Measurements from ENCODE around the gene WDFY4.
A peak's percentile ranks its signal among the peaks of the same experiment; 100 is the strongest.

The WDFY4 gene

GRCh38 chr10:49009199-49009979 is 324.7 kb downstream of the WDFY4 start:
- Histone ChIP-seq H3K27ac (peak overlapping the region; percentile 74), H3K4me1 (peaks cover 70% of the 10 kb centered on the region), H3K79me2 (no peaks in the 10 kb centered on the region), H3K4me3 (ENCODE audit: low read depth, low read length) (no peak overlapping the region), H3K27me3 (ENCODE audit: control insufficient read depth, insufficient read depth, low read length) (no peaks in the 10 kb centered on the region), H2AFZ (peak overlapping the region; percentile 59), H3K9me3 (ENCODE audit: control insufficient read depth, low read length) (no peaks in the 10 kb centered on the region), H3K4me2 (ENCODE audit: low read length) (no peak overlapping the region), H3K36me3 (ENCODE audit: control insufficient read depth, insufficient read depth, low read length) (no peaks in the 10 kb centered on the region), H3K9ac (no peak overlapping the region)
- TF ChIP-seq, protein P1, sequence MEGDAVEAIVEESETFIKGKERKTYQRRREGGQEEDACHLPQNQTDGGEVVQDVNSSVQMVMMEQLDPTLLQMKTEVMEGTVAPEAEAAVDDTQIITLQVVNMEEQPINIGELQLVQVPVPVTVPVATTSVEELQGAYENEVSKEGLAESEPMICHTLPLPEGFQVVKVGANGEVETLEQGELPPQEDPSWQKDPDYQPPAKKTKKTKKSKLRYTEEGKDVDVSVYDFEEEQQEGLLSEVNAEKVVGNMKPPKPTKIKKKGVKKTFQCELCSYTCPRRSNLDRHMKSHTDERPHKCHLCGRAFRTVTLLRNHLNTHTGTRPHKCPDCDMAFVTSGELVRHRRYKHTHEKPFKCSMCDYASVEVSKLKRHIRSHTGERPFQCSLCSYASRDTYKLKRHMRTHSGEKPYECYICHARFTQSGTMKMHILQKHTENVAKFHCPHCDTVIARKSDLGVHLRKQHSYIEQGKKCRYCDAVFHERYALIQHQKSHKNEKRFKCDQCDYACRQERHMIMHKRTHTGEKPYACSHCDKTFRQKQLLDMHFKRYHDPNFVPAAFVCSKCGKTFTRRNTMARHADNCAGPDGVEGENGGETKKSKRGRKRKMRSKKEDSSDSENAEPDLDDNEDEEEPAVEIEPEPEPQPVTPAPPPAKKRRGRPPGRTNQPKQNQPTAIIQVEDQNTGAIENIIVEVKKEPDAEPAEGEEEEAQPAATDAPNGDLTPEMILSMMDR (IDR thresholded peaks at IDR 0.05) = no peak

GRCh38 chr10:49010295-49010694 is 325.6 kb downstream of the WDFY4 start:
- Histone ChIP-seq H3K79me2 (no peaks in the 10 kb centered on the region), H3K4me1 (peaks cover 67% of the 10 kb centered on the region), H3K36me3 (ENCODE audit: control insufficient read depth, insufficient read depth, low read length) (no peaks in the 10 kb centered on the region), H3K27ac (peak overlapping the region; percentile 74), H3K4me3 (ENCODE audit: low read depth, low read length) (no peak overlapping the region), H3K9me3 (ENCODE audit: control insufficient read depth, low read length) (no peaks in the 10 kb centered on the region), H3K9ac (no peak overlapping the region), H3K27me3 (ENCODE audit: control insufficient read depth, insufficient read depth, low read length) (no peaks in the 10 kb centered on the region), H3K4me2 (ENCODE audit: low read length) (no peak overlapping the region), H2AFZ (peak overlapping the region; percentile 8)
- TF ChIP-seq, protein P1 (IDR thresholded peaks at IDR 0.05) = no peak

DNA sequence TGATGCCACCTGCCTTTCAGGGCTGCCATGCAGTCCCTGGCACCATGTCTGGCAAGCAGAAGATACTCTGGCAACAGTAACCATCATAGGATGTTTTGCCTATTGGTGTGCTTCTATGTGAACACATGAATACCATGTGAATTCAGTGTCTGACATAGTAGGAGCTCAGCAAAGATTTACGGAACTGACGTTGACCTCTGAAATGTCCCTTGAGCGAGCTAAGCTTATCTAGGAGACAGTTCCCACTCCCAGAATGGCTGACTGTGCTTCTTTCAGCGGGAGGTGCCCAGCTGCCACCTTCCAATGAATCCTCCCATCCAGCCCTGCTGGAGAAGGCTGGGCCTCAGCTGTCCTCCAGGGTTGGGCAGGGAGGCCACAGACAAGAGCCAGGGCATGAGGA is 326.2 kb downstream of the WDFY4 start:
- TF ChIP-seq, protein P1 (IDR thresholded peaks at IDR 0.05) = no peak
- H3K9ac ChIP-seq = no peak overlapping the region
- H3K27ac ChIP-seq = no peak overlapping the region
- H3K9me3 ChIP-seq (ENCODE audit: control insufficient read depth, low read length) = no peaks in the 10 kb centered on the region
- H2AFZ ChIP-seq = peak overlapping the region; percentile 0
- H3K4me2 ChIP-seq (ENCODE audit: low read length) = no peak overlapping the region
- H3K79me2 ChIP-seq = no peaks in the 10 kb centered on the region
- H3K27me3 ChIP-seq (ENCODE audit: control insufficient read depth, insufficient read depth, low read length) = no peaks in the 10 kb centered on the region
- H3K36me3 ChIP-seq (ENCODE audit: control insufficient read depth, insufficient read depth, low read length) = no peaks in the 10 kb centered on the region
- H3K4me3 ChIP-seq (ENCODE audit: low read depth, low read length) = no peak overlapping the region
- H3K4me1 ChIP-seq = peaks cover 66% of the 10 kb centered on the region

DNA sequence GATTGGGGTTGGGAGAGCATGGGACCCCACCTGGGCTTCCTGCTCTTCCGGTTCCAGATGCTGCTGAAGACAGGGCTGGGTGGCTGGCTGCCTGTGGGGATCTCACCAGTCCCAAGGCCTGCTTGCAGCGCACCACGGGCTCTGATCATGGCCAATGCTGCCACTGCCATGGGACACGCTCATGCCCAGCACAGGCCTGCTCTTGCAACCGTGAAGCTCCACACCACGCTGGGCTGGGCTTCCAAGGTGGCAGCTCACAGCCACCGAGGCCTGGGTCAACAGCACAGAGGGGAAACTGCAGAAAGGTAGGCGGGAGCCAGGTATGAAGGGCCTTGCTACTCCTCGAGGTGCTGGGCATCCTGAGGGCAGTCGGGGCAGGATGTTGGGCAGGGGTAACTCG is 327.1 kb downstream of the WDFY4 start:
- H3K4me2 ChIP-seq (ENCODE audit: low read length) = no peak overlapping the region
- no peaks in the 10 kb centered on the region for H3K36me3 ChIP-seq (ENCODE audit: control insufficient read depth, insufficient read depth, low read length)
- no peak overlapping the region for H3K9ac ChIP-seq
- TF ChIP-seq, protein P1 (IDR thresholded peaks at IDR 0.05) = no peak
- no peak overlapping the region for H3K27ac ChIP-seq
- no peaks in the 10 kb centered on the region for H3K27me3 ChIP-seq (ENCODE audit: control insufficient read depth, insufficient read depth, low read length)
- no peak overlapping the region for H3K4me3 ChIP-seq (ENCODE audit: low read depth, low read length)
- H3K4me1 ChIP-seq = peaks cover 62% of the 10 kb centered on the region
- no peaks in the 10 kb centered on the region for H3K9me3 ChIP-seq (ENCODE audit: control insufficient read depth, low read length)
- no peaks in the 10 kb centered on the region for H3K79me2 ChIP-seq
- H2AFZ ChIP-seq = no peak overlapping the region

- TF ChIP-seq, protein P1 (IDR thresholded peaks at IDR 0.05) = no peak
- Histone ChIP-seq H3K4me3 (ENCODE audit: low read depth, low read length) (no peak overlapping the region), H3K79me2 (no peaks in the 10 kb centered on the region), H3K27ac (peak overlapping the region; percentile 3), H3K9me3 (ENCODE audit: control insufficient read depth, low read length) (no peaks in the 10 kb centered on the region), H3K4me2 (ENCODE audit: low read length) (no peak overlapping the region), H3K27me3 (ENCODE audit: control insufficient read depth, insufficient read depth, low read length) (no peaks in the 10 kb centered on the region), H3K36me3 (ENCODE audit: control insufficient read depth, insufficient read depth, low read length) (no peaks in the 10 kb centered on the region), H3K9ac (no peak overlapping the region), H3K4me1 (peaks cover 59% of the 10 kb centered on the region), H2AFZ (no peak overlapping the region)
These were observed 327.9 kb downstream of the WDFY4 start for GRCh38 chr10:49012603-49013002.
